ENCODE results near the gene CIAO1. TPM values are rescaled to one million over a fixed set of nuclear protein-coding genes. Genes with fewer than 3 reads are reported as not detected.
"Not testable (repeated sequence)": the region's sequence is repeated elsewhere in the genome, so short reads cannot be mapped to it uniquely, and the experiment has no call there.

Gene CIAO1
- polyA plus RNA-seq = 10 to 100 TPM; 25.3 to 38.7 TPM

DNA sequence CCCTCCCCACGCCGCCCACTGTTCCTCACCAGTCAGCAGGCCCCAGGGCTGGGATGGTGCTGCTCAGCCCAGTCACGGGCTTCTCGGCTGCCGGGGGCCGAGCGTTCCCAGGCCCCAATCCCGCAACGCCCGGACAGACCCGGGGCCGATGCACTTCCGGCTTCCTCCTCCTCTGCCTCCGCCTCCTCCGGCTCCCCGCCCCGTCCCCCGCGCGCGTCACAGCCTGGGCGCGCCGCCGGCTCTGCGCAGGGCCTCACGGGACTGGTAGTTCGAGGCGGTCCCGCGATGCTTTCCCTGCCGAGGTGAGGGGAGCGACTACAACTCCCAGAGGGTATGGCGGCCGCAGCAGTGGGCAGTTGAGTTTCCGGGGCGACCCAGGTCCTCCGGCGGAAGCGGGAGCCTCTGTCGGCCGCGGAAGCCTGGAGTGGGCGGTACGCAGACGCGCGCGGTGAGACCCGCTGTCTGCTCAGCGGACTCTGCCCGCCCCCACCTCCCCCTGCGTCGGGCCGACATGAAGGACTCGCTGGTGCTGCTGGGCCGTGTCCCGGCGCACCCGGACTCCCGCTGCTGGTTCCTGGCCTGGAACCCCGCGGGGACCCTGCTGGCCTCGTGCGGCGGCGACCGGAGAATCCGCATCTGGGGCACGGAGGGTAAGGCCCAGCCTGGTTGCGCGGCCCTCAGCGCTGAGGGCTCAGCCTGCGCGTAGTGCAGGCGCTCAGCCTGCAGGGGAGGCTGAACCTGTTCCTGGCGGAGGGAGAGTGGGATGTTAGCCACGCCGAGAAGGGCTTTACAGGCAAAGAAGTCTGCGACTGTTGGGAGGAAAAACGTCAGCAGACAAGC, at the start of gene CIAO1, which contains the start of gene TMEM127:
Gene CIAO1 (plus strand): TSS at position 386 of the 840 bp plus-strand sequence. CDS start 126 bp downstream, at position 512.
Gene TMEM127 (minus strand): TSS at position 158 of the 840 bp plus-strand sequence. CDS start 616 bp downstream, outside the sequence.
- H3K4me3 ChIP-seq (ENCODE audit: low read depth in 1 of 2, low read length in 2 of 2) = peak within 1 kb of the TSS; percentile 67 to 94
- no peaks in the 10 kb centered on the region for H3K27me3 ChIP-seq (ENCODE audit: control insufficient read depth in 1 of 2, insufficient read depth in 2 of 2, low read length in 2 of 2)
- no peaks in the 10 kb centered on the region for H3K9me3 ChIP-seq (ENCODE audit: control insufficient read depth in 2 of 2, insufficient read depth in 1 of 2, low read depth in 1 of 2, low read length in 1 of 2)
- peaks cover 11 to 20% of the 10 kb centered on the region in 2 donors for H3K36me3 ChIP-seq (ENCODE audit: control insufficient read depth in 2 of 2, insufficient read depth in 2 of 2, low read length in 1 of 2)
- H3K27ac ChIP-seq (ENCODE audit: low read depth in 2 of 2, low read length in 1 of 2) = peak within 1 kb of the TSS; percentile 87 to 92
- WGBS, 2 donors = 0% methylated on average over 73 to 81 of the region's 81 CpGs
- peaks cover 8 to 14% of the 10 kb centered on the region in 2 donors for H3K4me1 ChIP-seq (ENCODE audit: control insufficient read depth in 2 of 2, insufficient read depth in 2 of 2, low read length in 1 of 2)

DNA sequence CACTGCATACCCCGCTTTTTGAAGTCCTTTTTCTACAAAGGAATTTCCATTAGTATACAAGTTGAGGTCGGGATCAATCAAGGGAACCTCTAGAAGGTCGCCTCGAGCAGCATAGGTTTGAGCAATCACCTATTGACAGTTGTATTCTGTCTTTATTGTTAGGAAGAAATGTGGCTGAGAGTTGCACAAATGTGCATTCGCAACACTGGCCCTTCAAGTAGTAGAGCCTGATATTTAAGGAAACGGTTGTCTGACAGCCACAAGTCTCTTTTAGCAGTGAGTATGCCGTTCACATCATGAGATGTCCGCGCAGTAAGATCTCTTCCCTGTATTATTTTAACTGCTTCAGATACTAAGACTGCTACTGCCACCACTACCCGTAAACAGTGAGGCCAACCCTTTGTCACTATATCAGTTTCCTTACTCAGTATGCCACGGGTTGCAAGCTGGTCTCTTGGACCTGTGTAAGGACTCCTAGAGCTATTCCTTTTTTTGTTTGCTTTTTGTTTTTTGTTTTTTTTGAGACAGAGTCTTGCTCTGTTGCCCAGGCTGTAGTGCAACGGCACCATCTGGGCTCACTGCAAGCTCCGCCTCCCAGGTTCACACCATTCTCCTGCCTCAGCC, 47.4 kb upstream of the CIAO1 start:
- H3K27ac ChIP-seq (ENCODE audit: low read depth in 2 of 2, low read length in 1 of 2) = no peak overlapping the region
- no peak overlapping the region for H3K4me3 ChIP-seq (ENCODE audit: low read depth in 1 of 2, low read length in 2 of 2)
- WGBS, 2 donors = 93 to 94% methylated on average over 13 of the region's 13 CpGs
- no peaks in the 10 kb centered on the region for H3K9me3 ChIP-seq (ENCODE audit: control insufficient read depth in 2 of 2, insufficient read depth in 1 of 2, low read depth in 1 of 2, low read length in 1 of 2)
- no peaks in the 10 kb centered on the region for H3K27me3 ChIP-seq (ENCODE audit: control insufficient read depth in 1 of 2, insufficient read depth in 2 of 2, low read length in 2 of 2)
- H3K36me3 ChIP-seq (ENCODE audit: control insufficient read depth in 2 of 2, insufficient read depth in 2 of 2, low read length in 1 of 2) = no peaks in the 10 kb centered on the region
- no peaks in the 10 kb centered on the region for H3K4me1 ChIP-seq (ENCODE audit: control insufficient read depth in 2 of 2, insufficient read depth in 2 of 2, low read length in 1 of 2)

- not testable (repeated sequence) for H3K27me3 ChIP-seq (ENCODE audit: control insufficient read depth in 1 of 2, insufficient read depth in 2 of 2, low read length in 2 of 2); H3K4me3 ChIP-seq (ENCODE audit: low read depth in 1 of 2, low read length in 2 of 2); H3K9me3 ChIP-seq (ENCODE audit: control insufficient read depth in 2 of 2, insufficient read depth in 1 of 2, low read depth in 1 of 2, low read length in 1 of 2); H3K36me3 ChIP-seq (ENCODE audit: control insufficient read depth in 2 of 2, insufficient read depth in 2 of 2, low read length in 1 of 2); H3K4me1 ChIP-seq (ENCODE audit: control insufficient read depth in 2 of 2, insufficient read depth in 2 of 2, low read length in 1 of 2); H3K27ac ChIP-seq (ENCODE audit: low read depth in 2 of 2, low read length in 1 of 2)
- WGBS, 2 donors = 89 to 90% methylated on average over 4 of the region's 4 CpGs
Observed at GRCh38 chr2:96219959-96220358, 46.1 kb upstream of the CIAO1 start.

GRCh38 chr2:96221106-96221505, 44.9 kb upstream of the CIAO1 start:
- not testable (repeated sequence) for H3K4me3 ChIP-seq (ENCODE audit: low read depth in 1 of 2, low read length in 2 of 2); H3K27ac ChIP-seq (ENCODE audit: low read depth in 2 of 2, low read length in 1 of 2); H3K36me3 ChIP-seq (ENCODE audit: control insufficient read depth in 2 of 2, insufficient read depth in 2 of 2, low read length in 1 of 2); H3K4me1 ChIP-seq (ENCODE audit: control insufficient read depth in 2 of 2, insufficient read depth in 2 of 2, low read length in 1 of 2); H3K9me3 ChIP-seq (ENCODE audit: control insufficient read depth in 2 of 2, insufficient read depth in 1 of 2, low read depth in 1 of 2, low read length in 1 of 2); H3K27me3 ChIP-seq (ENCODE audit: control insufficient read depth in 1 of 2, insufficient read depth in 2 of 2, low read length in 2 of 2)
- WGBS, 2 donors = 78 to 79% methylated on average over 1 of the region's 1 CpG

GRCh38 chr2:96225016-96225533, 41.0 kb upstream of the CIAO1 start:
- Histone ChIP-seq H3K4me1 (ENCODE audit: control insufficient read depth in 2 of 2, insufficient read depth in 2 of 2, low read length in 1 of 2) (no peaks in the 10 kb centered on the region), H3K27ac (ENCODE audit: low read depth in 2 of 2, low read length in 1 of 2) (no peak overlapping the region), H3K27me3 (ENCODE audit: control insufficient read depth in 1 of 2, insufficient read depth in 2 of 2, low read length in 2 of 2) (no peaks in the 10 kb centered on the region), H3K36me3 (ENCODE audit: control insufficient read depth in 2 of 2, insufficient read depth in 2 of 2, low read length in 1 of 2) (no peaks in the 10 kb centered on the region), H3K4me3 (ENCODE audit: low read depth in 1 of 2, low read length in 2 of 2) (no peak overlapping the region), H3K9me3 (ENCODE audit: control insufficient read depth in 2 of 2, insufficient read depth in 1 of 2, low read depth in 1 of 2, low read length in 1 of 2) (no peaks in the 10 kb centered on the region)
- WGBS, 2 donors = 68 to 72% methylated on average over 3 of the region's 3 CpGs

GRCh38 chr2:96231316-96231715, 34.7 kb upstream of the CIAO1 start:
- Histone ChIP-seq H3K27ac (ENCODE audit: low read depth in 2 of 2, low read length in 1 of 2) (no peak overlapping the region), H3K36me3 (ENCODE audit: control insufficient read depth in 2 of 2, insufficient read depth in 2 of 2, low read length in 1 of 2) (peaks cover 0 to 2% of the 10 kb centered on the region in 2 donors), H3K4me1 (ENCODE audit: control insufficient read depth in 2 of 2, insufficient read depth in 2 of 2, low read length in 1 of 2) (no peaks in the 10 kb centered on the region), H3K4me3 (ENCODE audit: low read depth in 1 of 2, low read length in 2 of 2) (no peak overlapping the region), H3K27me3 (ENCODE audit: control insufficient read depth in 1 of 2, insufficient read depth in 2 of 2, low read length in 2 of 2) (no peaks in the 10 kb centered on the region), H3K9me3 (ENCODE audit: control insufficient read depth in 2 of 2, insufficient read depth in 1 of 2, low read depth in 1 of 2, low read length in 1 of 2) (no peaks in the 10 kb centered on the region)
- 94 to 95% methylated on average over 4 of the region's 4 CpGs for WGBS, 2 donors

DNA sequence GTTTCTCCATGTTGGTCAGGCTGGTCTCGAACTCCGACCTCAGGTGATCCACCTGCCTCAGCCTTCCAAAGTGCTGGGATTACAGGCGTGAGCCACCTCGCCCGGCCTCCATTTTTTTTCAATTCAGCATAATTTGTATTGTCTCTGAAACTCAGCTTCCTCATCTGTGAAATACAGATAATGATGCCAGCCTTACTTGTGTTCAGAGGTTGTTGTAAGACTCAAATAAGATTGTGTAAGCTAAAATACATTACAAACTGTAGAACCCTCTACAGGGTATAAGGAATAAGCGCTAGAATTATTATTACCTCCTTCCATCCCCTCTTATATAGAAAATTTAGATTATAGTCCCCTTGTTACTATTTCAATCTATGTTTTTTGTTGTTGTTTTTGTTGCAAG, 32.6 kb upstream of the CIAO1 start:
- peaks cover 0 to 2% of the 10 kb centered on the region in 2 donors for H3K36me3 ChIP-seq (ENCODE audit: control insufficient read depth in 2 of 2, insufficient read depth in 2 of 2, low read length in 1 of 2)
- H3K4me1 ChIP-seq (ENCODE audit: control insufficient read depth in 2 of 2, insufficient read depth in 2 of 2, low read length in 1 of 2) = no peaks in the 10 kb centered on the region
- no peaks in the 10 kb centered on the region for H3K27me3 ChIP-seq (ENCODE audit: control insufficient read depth in 1 of 2, insufficient read depth in 2 of 2, low read length in 2 of 2)
- 96% methylated on average over 6 of the region's 6 CpGs for WGBS, 2 donors
- H3K9me3 ChIP-seq (ENCODE audit: control insufficient read depth in 2 of 2, insufficient read depth in 1 of 2, low read depth in 1 of 2, low read length in 1 of 2) = no peaks in the 10 kb centered on the region
- H3K27ac ChIP-seq (ENCODE audit: low read depth in 2 of 2, low read length in 1 of 2) = no peak overlapping the region
- no peak overlapping the region for H3K4me3 ChIP-seq (ENCODE audit: low read depth in 1 of 2, low read length in 2 of 2)

DNA sequence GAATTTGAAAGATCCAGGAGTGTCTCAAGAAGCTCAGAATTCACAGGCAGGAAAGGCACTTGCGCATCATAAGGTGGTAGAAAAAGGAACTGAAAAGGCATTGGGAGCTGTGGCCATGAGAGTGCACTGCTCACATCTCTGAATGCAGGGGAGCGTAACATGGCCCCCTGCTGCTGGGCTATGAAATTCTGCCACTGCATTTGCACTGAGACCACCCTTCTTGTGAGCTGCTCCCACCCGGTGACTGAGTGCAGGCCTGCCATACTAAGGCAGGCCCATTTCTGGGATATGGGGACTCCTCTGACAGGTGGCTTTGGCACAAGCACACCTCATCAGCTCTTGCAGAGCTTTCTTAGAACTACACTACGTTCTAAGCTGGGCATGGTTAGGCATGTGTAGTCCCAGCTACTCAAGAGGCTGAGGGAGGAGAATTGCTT, 32.1 kb upstream of the CIAO1 start:
- Histone ChIP-seq H3K9me3 (ENCODE audit: control insufficient read depth in 2 of 2, insufficient read depth in 1 of 2, low read depth in 1 of 2, low read length in 1 of 2) (no peaks in the 10 kb centered on the region), H3K4me3 (ENCODE audit: low read depth in 1 of 2, low read length in 2 of 2) (no peak overlapping the region), H3K36me3 (ENCODE audit: control insufficient read depth in 2 of 2, insufficient read depth in 2 of 2, low read length in 1 of 2) (peaks cover 0 to 2% of the 10 kb centered on the region in 2 donors), H3K4me1 (ENCODE audit: control insufficient read depth in 2 of 2, insufficient read depth in 2 of 2, low read length in 1 of 2) (no peaks in the 10 kb centered on the region), H3K27me3 (ENCODE audit: control insufficient read depth in 1 of 2, insufficient read depth in 2 of 2, low read length in 2 of 2) (no peaks in the 10 kb centered on the region), H3K27ac (ENCODE audit: low read depth in 2 of 2, low read length in 1 of 2) (no peak overlapping the region)
- WGBS, 2 donors = 86 to 87% methylated on average over 4 of the region's 4 CpGs

- 98 to 100% methylated on average over 1 of the region's 1 CpG for WGBS, 2 donors
- H3K9me3 ChIP-seq (ENCODE audit: control insufficient read depth in 2 of 2, insufficient read depth in 1 of 2, low read depth in 1 of 2, low read length in 1 of 2) = no peaks in the 10 kb centered on the region
- H3K4me3 ChIP-seq (ENCODE audit: low read depth in 1 of 2, low read length in 2 of 2) = no peak overlapping the region
- H3K36me3 ChIP-seq (ENCODE audit: control insufficient read depth in 2 of 2, insufficient read depth in 2 of 2, low read length in 1 of 2) = peaks cover 0 to 9% of the 10 kb centered on the region in 2 donors
- H3K27me3 ChIP-seq (ENCODE audit: control insufficient read depth in 1 of 2, insufficient read depth in 2 of 2, low read length in 2 of 2) = no peaks in the 10 kb centered on the region
- H3K27ac ChIP-seq (ENCODE audit: low read depth in 2 of 2, low read length in 1 of 2) = no peak overlapping the region
- H3K4me1 ChIP-seq (ENCODE audit: control insufficient read depth in 2 of 2, insufficient read depth in 2 of 2, low read length in 1 of 2) = peaks cover 0 to 4% of the 10 kb centered on the region in 2 donors
Observed at GRCh38 chr2:96236882-96237281, 29.1 kb upstream of the CIAO1 start.
